Adipocyte (in vitro differentiated cells): ENCODE data around the gene H3-3A.

Experiments
- DNase-seq: peaks from one replicate; pipeline ENCODE4 v3.0.0-alpha.2; 2015; ENCODE audit warnings: low read depth
- H3K27me3 ChIP-seq: replicated peaks from 2 replicates; pipeline ENCODE4 v1.7.0; 2013; ENCODE audit warnings: mild to moderate bottlenecking, low read length, moderate library complexity; ENCODE audit not compliant: control insufficient read depth, insufficient read depth
- H3K36me3 ChIP-seq: 2 replicates; pipeline ENCODE4 v1.7.0; 2013; ENCODE audit warnings: low read length, mild to moderate bottlenecking, moderate library complexity; ENCODE audit not compliant: control insufficient read depth, insufficient read depth, severe bottlenecking
- H3K4me1 ChIP-seq: 2 replicates; pipeline ENCODE4 v1.7.0; 2013; ENCODE audit warnings: mild to moderate bottlenecking, low read length, moderate library complexity; ENCODE audit not compliant: control insufficient read depth, insufficient read depth
- H3K4me3 ChIP-seq: 2 replicates; pipeline ENCODE4 v1.7.0; 2013; ENCODE audit warnings: mild to moderate bottlenecking, low read length, moderate library complexity
- H3K9ac ChIP-seq: 2 replicates; pipeline ENCODE4 v1.7.0; 2013; ENCODE audit warnings: mild to moderate bottlenecking, low read length, moderate library complexity
- H3K9me3 ChIP-seq: 2 replicates; pipeline ENCODE4 v1.7.0; 2013; ENCODE audit warnings: mild to moderate bottlenecking, low read length, moderate library complexity; ENCODE audit not compliant: control insufficient read depth

The H3-3A gene

DNA sequence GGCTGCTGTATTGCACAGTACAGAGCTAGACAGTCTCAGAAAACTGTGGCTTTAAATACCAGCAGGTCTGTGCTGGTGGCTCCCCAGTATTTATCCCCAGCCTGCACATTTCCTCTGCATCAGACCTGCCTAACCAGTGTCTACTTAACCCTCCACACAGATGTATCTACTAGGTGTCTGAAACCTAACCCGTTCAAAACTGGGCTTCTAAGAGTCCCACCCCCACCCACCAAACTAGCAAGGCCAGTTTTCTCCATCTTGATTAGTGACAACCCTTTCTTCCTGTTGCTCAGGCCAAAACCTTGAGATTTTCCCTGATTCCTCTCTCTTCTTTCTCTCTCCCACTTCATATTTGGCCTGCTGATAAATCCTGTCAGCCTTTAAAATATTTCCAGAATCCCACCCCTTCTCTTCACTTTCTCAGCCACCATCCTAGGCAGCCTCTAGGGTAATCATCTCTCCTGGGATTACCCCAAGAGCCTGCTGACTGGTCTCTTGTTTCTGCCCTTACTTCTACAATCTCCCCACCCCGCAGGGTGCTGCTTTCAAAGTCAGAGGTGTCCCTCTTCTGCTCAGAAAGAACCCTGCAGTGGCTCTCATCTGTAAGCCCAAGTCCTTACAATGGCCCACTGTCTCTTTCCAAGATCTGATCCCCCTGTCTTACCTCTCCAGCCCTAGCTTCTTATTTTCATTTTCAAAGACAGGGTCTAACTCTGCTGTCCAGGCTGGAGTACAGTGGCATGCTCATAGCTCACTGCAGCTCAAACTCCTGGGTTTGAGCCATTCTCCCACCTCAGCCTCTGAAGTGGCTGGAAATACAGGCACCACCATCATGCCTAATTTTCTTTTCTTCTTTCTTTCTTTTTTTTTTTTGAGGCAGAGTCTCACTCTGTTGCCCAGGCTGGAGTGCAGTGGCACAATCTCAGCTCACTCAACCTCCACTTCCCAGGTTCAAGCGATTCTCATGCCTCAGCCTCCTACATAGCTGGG, 45.2 kb downstream of the H3-3A start:
- no peaks in the 10 kb centered on the region for H3K27me3 ChIP-seq
- no peak for DNase-seq

DNA sequence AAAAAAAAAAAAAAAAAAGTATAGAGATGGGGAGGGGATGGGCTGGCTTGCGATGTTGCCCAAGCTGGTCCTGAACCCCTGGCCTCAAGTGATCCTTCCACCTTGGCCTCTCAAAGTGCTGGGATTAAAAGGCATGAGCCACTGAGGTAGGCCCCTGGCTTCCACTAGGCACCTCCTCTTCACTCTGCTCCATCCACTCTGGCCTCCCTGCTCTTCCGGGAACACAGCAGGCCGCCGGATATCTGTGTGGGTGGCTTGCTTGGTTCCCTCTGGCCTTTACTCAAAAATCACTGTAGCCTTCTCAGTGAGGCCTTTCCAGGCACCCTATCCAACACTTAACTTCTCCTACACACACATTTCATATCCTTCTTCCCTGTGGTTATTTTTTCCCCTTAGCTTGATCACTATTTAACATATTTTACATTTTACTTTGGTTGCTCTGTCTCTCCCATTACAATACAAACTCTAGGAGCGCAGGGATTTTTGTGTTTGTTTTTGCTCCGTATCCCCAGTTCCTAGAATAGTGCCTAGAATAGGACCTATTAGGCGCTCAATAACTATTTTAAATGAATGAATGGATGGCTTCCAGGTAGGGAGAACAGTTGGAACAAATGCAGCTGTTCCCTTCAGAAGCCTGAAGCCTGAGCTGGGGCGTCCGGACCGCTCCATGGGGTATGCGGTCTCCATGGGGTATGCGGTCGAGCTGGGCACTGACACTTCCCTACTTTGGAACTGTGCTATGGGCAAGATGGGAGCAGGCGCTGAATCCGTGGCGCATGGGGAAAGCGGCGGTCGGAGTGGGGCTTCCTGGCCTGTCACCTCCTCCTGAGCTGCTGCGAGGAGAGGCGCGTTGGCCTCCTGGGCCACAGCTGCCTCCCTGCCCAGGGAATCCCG, 46.7 kb downstream of the H3-3A start:
- no peaks in the 10 kb centered on the region for H3K27me3 ChIP-seq
- H3K9me3 ChIP-seq, result no peaks in the 10 kb centered on the region
- no peak for DNase-seq
- H3K4me3 ChIP-seq, result peak overlapping the region; percentile 84
- H3K36me3 ChIP-seq, result no peaks in the 10 kb centered on the region
- H3K4me1 ChIP-seq, result peaks cover 26% of the 10 kb centered on the region
- peak overlapping the region; percentile 87 for H3K9ac ChIP-seq

More for the DNA sequence above, 45.2 kb downstream of the H3-3A start:
- H3K4me1 ChIP-seq, result peaks cover 26% of the 10 kb centered on the region
- H3K36me3 ChIP-seq, result no peaks in the 10 kb centered on the region
- no peak overlapping the region for H3K4me3 ChIP-seq
- H3K9ac ChIP-seq, result no peak overlapping the region
- no peaks in the 10 kb centered on the region for H3K9me3 ChIP-seq

DNA sequence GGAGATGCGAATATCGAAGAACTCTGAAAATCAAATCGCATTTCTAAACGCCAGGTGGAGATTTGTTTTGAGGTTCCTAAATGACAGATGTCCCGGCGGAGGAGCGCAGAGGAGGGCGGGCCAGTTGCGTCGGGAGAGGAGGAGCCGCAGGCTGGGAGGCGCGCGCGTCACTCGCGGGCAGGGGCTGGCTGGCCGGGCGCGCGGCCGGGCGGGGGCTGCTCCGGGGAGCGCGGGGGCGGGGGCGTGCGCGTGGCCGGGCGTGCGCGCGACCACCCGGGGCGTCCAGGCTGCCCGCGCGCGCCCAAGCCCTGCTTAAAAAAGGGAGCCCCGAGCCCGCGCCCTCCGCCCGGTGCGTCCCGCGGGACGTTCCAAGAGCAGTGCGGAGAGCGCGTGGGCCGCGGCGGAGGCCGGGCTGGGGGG, 47.3 kb downstream of the H3-3A start:
- peak; percentile 92 for DNase-seq
- peaks cover 22% of the 10 kb centered on the region for H3K4me1 ChIP-seq
- peak overlapping the region; percentile 84 for H3K4me3 ChIP-seq
- no peaks in the 10 kb centered on the region for H3K36me3 ChIP-seq
- no peaks in the 10 kb centered on the region for H3K27me3 ChIP-seq
- peak overlapping the region; percentile 87 for H3K9ac ChIP-seq
- no peaks in the 10 kb centered on the region for H3K9me3 ChIP-seq

DNA sequence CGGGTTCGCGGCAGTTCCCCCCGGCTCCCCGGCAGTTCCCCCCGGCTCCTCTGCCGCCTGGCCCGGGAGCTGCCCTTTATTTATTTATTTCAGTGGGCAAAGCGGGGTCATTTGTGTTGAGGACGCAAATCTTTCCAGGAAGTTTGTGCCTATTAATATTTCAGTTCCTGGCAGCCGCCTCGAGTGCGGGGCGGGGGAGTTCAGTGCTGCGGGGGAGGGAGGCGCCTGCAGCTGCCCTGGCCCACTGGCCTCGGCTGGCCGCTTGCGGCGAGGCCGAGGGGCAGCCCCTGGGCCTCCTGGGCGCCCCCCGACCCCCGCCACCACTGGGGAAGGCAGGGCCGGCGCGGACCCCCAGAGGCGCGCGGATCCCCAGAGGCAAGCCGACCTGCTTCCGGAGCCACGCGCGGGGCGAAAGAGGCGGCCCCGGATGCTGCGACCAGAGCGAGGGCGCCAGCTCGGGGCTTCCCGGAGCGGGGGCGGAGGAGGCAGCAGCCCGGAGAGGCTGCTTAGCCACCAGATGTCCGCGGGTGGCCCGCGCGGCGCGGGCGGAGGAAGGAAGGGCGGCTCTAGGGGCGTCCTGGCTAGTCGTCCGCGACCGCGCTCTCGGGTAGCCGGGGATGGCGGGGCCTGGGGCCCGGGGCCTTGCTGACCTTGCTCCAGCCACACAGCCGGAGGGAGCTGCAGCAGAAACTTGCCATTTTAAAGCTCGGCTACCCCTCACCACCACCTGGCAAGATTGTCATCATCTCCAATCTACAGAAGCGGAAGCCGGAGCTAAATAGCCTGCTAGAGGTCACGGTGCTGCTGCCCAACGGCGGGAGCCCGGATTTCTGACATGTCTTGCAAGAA, 48.0 kb downstream of the H3-3A start:
- peak; percentile 82 for DNase-seq
- Histone ChIP-seq H3K9ac (peak overlapping the region; percentile 81), H3K27me3 (no peaks in the 10 kb centered on the region), H3K36me3 (no peaks in the 10 kb centered on the region), H3K4me1 (peaks cover 18% of the 10 kb centered on the region), H3K9me3 (no peaks in the 10 kb centered on the region), H3K4me3 (peak overlapping the region; percentile 77)

DNA sequence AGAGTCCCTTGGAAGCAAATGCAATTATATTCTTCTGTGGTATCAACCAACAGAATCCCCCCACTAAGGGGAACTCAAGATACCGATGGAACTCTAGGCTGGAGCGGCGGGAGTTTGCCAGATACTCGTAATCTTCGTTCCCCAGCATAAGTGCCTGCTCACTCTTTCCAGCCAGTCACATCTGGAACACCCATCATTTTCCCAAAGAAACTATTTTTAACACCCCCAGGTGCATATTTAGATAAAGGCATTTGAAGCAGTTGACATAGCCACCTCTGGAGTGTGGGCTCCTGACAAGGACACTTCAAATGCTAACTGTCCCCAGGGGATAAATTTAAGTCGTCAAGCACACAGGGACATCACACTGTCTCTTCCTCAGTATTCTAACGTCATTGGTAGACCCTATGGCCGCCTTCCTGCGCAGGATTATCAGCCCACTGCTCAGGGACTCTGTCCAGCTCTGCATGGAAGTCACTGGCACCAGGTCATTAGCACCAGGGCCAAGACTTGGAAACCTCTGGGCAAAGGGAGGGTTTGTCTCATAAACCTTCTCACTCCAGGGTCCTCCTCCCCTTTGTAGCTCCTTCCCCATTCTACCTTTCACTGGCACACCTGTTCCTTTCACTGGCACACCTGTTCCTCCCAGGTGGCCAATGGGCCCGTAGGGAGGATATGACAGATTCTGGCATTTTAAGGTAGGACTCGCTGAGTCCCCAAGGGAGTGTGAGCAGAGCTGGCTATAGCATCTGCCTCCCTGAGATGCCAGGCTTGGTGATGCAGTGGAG, 48.8 kb downstream of the H3-3A start:
- Histone ChIP-seq H3K36me3 (no peaks in the 10 kb centered on the region), H3K9me3 (no peaks in the 10 kb centered on the region), H3K27me3 (no peaks in the 10 kb centered on the region), H3K4me1 (peaks cover 18% of the 10 kb centered on the region), H3K4me3 (peak overlapping the region; percentile 77), H3K9ac (peak overlapping the region; percentile 81)
- no peak for DNase-seq

DNA sequence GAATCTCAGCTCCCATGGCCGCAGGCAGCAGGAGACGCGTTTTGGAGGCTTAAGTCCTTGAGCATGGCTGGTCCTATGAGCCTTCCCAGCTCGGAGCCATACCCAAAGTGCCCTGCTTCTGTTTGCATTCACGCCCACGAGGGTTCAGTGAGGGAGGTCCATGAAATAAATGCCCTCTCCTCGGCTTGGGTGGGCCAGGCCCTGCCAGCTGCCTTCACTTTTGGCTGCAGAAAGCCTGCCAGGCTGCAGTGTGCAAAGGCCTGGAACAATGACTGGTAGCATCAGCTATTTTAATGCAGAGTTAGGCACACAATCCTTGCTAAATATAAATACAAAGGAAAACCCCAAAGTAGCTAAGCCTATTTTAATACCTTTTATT, 49.4 kb downstream of the H3-3A start:
- Histone ChIP-seq H3K9ac (no peak overlapping the region), H3K4me3 (no peak overlapping the region), H3K9me3 (no peaks in the 10 kb centered on the region), H3K36me3 (no peaks in the 10 kb centered on the region), H3K4me1 (peaks cover 18% of the 10 kb centered on the region), H3K27me3 (no peaks in the 10 kb centered on the region)
- DNase-seq, result no peak

DNA sequence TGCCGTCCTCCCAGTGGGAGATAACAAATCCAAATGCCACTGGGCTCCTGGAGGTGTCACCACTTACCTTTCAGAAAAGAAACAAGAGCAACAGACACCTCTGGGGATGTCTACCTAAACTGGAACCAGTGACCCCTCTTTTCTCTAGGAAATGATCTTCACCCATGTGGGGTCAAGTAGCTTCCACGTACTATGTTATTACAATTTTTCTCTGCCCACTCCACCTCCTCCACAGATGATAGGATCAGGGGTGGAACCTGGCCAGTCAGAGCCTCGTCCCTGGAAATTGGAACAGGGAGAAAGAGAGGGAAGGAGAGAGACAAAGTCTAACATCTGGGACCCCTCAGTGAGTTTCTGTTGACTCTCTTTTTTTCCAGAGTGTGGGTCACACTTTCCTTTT, 50.1 kb downstream of the H3-3A start:
- Histone ChIP-seq H3K9ac (no peak overlapping the region), H3K4me3 (no peak overlapping the region), H3K36me3 (no peaks in the 10 kb centered on the region), H3K9me3 (no peaks in the 10 kb centered on the region), H3K4me1 (peaks cover 18% of the 10 kb centered on the region), H3K27me3 (no peaks in the 10 kb centered on the region)
- DNase-seq, result no peak

DNA sequence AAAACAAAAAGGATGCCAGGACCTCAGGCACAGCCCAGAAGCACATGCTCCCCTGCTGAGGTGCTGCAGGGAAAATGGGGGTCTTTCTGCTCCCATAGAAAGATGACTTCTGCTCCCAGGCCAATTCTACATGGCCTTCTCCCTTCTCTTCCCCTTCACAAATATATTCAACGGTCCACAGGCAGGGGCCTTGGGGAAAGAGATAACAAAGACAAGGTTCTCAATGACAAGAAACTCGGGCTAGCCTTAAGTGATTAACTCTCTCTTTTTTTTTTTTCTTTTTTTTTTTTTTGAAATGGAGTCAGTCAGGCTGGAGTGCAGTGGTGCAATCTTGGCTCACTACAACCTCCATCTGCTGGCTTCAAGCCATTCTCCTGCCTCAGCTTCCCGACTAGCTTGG, 54.2 kb downstream of the H3-3A start:
- Histone ChIP-seq H3K36me3 (no peaks in the 10 kb centered on the region), H3K9me3 (no peaks in the 10 kb centered on the region)
- no peak for DNase-seq

DNA sequence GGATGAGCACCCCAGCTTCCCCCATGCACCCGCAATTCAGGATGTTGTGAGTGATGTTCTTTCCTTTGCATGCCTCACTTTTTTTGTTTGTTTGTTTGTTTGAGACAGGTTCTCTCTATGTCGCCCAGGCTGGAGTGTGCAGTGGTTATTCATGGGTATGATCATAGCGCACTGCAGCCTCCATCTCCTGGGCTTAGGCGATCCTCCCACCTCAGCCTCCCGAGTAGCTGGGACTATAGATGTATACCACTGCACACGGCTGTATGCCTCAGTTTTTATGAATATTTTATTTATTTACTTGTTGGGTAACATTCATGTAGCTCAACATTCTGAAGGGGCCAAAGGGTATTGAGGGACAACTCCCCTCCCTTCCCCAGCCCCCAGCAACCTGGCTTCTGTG, 54.8 kb downstream of the H3-3A start:
- no peaks in the 10 kb centered on the region for H3K9me3 ChIP-seq
- H3K4me1 ChIP-seq, result no peaks in the 10 kb centered on the region
- H3K4me3 ChIP-seq, result no peak overlapping the region
- H3K27me3 ChIP-seq, result peaks cover 9% of the 10 kb centered on the region
- DNase-seq, result no peak
- no peaks in the 10 kb centered on the region for H3K36me3 ChIP-seq
- no peak overlapping the region for H3K9ac ChIP-seq

More for the DNA sequence above, 54.2 kb downstream of the H3-3A start:
- Histone ChIP-seq H3K27me3 (peaks cover 9% of the 10 kb centered on the region), H3K4me3 (no peak overlapping the region), H3K9ac (no peak overlapping the region), H3K4me1 (no peaks in the 10 kb centered on the region)

DNA sequence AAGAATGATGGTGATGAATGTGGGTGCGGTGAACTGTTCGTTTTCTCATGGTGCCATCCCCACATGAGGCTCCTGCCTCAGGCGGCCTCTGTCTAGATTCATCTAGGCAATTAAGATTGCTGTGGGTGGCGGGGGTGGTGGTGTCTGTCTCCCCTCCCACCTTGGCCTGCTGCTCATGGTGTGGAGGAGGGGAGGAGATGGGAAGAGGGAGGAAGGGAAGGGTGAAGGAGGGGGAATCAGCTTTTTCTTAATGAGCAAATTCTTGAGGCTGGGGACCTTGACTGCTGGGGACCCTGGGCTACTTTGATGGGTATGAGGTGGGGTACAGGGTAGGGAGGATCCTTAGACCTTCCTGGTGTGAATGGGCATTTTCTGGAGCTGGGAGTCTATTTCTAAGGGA, 55.8 kb downstream of the H3-3A start:
- peaks cover 9% of the 10 kb centered on the region for H3K27me3 ChIP-seq
- H3K9ac ChIP-seq, result no peak overlapping the region
- no peaks in the 10 kb centered on the region for H3K36me3 ChIP-seq
- H3K4me1 ChIP-seq, result peaks cover 3% of the 10 kb centered on the region
- H3K4me3 ChIP-seq, result no peak overlapping the region
- no peak for DNase-seq
- no peaks in the 10 kb centered on the region for H3K9me3 ChIP-seq
